Cardiac septum (tissue), 1 donor: Measurements from ENCODE around the gene PTK6. TPM values are rescaled to one million over a fixed set of nuclear protein-coding genes. Genes with fewer than 3 reads are reported as not detected.

Experiments used
- DNase-seq: peaks from one replicate; pipeline ENCODE4 v3.0.0-alpha.2; 2020; ENCODE audit warnings: low spot score
- intact Hi-C: fragments of 100-400 bp; cut with DNase I; formaldehyde crosslinking; loops from one replicate; pipeline ENCODE4 v1.14.0; 2022
- total RNA-seq: library from RNA; stranded (reverse); fragmentation: NEBNext Ultra II Directional; extraction: Animal tissue kit (Norgen Biotek cat#: 25700); gene quantifications from one replicate; pipeline ENCODE4 v1.2.1, GENCODE V29; 2021
- donor health status: DM: no; HTN: no; CAD: no.

The PTK6 gene
- total RNA-seq, 1 donor from 2014 or later: not detected

GRCh38 chr20:63570281-63571086 is 33.3 kb upstream of the PTK6 start:
- intact Hi-C loops: no loop called here
- no peak for DNase-seq

- intact Hi-C loops: no loop called here
Measured at GRCh38 chr20:63568986-63569949, 32.1 kb upstream of the PTK6 start.

GRCh38 chr20:63568170-63568981 is 31.2 kb upstream of the PTK6 start:
- intact Hi-C loops: no loop called here
- no peak for DNase-seq

More at GRCh38 chr20:63568986-63569949, 32.1 kb upstream of the PTK6 start:
- DNase-seq: no peak

GRCh38 chr20:63567386-63568169 is 30.4 kb upstream of the PTK6 start:
- DNase-seq: peak; percentile 91
- intact Hi-C loops: no loop called here

GRCh38 chr20:63567136-63567385 is 29.9 kb upstream of the PTK6 start:
- no peak for DNase-seq

DNA sequence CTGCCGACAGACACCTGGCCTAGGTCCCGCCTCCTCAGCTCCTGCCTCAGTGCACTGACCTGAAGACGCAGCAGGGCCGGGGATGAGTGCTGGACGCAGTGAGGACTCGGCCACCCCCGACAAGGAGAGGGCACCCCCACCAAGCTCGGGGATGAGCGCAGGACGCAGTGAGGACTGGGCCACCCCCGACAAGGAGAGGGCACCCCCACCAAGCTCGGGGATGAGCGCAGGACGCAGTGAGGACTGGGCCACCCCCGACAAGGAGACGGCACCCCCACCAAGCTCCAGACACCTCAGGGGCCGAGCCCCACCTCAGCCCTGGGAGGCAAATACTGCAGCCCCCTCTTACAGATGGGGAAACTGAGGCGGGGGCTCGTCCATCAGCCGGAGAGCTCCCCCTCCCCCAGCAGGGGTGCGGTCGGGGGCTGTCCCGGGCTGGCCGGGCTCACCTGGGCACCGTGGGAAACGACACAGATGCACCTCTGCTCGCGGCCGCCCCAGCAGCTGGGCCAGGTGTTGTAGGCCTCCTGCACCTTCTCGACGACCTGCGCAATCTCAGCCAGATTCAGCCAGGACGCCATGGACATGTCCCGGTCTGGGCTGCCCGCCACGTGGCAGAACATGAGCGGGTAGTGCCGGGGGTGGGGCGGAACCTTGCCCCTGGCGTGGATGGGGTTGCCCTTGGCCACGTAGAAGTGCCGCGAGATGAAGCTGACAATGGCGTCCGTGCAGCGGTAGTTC is 29.4 kb upstream of the PTK6 start:
- intact Hi-C loops: no loop called here

More at GRCh38 chr20:63567136-63567385, 29.9 kb upstream of the PTK6 start:
- intact Hi-C loops: no loop called here

DNA sequence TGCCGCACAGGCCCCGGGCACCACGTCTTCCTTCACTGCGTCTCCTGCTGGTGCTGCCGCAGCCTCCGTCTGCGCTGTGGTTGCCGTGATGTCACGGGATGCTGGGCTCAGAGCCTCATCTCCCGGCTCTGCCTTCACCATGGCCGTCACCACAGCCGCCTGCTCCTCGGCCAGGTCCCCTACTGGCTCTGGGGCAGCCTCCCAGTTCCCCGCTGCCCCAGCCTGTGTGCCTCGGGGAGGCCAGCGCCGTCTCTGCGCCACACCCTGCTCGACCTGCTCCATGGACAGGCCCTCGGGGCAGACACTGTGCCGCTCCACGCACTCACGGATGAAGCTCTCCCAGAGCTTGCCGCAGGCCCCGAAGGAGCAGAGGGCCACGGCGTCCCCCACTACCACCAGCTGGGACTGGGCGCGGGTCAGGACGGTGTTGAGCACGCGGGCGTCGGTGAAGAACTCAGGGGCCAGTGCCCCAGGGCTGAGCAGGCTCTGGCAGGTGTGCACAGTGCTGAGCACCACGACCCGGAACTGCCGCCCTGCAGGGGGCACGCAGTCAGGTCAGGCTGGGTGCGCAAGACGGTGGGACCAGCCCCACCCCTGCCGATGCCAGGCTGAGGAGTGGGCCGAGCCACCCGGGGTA is 28.6 kb upstream of the PTK6 start:
- DNase-seq: no peak
- intact Hi-C loops: no loop called here

More for the DNA sequence above, 29.4 kb upstream of the PTK6 start:
- no peak for DNase-seq

- intact Hi-C loops: no loop called here
- no peak for DNase-seq
Measured at GRCh38 chr20:63565021-63565698, 28.0 kb upstream of the PTK6 start.

GRCh38 chr20:63564036-63564810 is 27.0 kb upstream of the PTK6 start:
- intact Hi-C loops: no loop called here
- no peak for DNase-seq

GRCh38 chr20:63563225-63563935 is 26.2 kb upstream of the PTK6 start:
- no peak for DNase-seq
- intact Hi-C loops: no loop called here

DNA sequence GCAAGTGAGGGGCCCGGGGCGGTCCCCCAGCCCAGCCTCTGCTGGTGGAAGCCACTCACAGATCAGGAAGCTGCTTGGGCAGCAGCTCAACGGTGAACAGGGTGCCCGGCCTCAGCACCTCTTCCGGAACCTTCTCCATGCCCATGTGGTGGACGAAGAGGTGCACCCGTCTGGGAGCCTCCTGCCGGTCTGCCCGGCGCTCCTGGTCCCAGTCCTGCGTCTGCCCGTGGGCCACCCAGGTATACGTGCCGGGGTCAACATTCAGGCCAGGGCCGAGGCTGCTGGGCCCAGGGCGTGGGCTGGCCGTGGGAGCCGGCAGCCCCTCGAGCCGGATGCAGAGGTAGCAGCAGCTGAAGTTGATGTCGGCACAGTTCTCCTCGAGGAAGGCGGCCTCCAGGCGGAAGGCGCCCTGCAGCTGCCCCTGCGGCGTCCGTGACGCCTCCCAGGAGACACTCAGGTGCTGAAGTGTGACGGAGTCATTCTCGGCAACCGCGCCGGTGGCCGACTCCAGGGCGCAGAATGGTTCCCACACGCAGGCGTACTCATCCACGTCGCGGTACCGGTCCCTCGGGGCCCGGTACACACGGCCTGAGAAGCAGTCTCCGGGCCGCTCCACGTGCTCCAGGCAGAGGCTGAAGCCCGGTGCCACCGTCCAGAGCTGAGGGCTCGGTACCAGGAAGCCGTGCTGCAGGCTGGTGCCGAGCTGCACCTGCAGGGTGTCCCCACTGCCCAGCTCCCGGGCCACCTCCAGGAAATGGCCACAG is 25.5 kb upstream of the PTK6 start:
- DNase-seq: no peak
- intact Hi-C loops: no loop called here

GRCh38 chr20:63561624-63562396 is 24.6 kb upstream of the PTK6 start:
- DNase-seq: no peak
- intact Hi-C loops: no loop called here

DNA sequence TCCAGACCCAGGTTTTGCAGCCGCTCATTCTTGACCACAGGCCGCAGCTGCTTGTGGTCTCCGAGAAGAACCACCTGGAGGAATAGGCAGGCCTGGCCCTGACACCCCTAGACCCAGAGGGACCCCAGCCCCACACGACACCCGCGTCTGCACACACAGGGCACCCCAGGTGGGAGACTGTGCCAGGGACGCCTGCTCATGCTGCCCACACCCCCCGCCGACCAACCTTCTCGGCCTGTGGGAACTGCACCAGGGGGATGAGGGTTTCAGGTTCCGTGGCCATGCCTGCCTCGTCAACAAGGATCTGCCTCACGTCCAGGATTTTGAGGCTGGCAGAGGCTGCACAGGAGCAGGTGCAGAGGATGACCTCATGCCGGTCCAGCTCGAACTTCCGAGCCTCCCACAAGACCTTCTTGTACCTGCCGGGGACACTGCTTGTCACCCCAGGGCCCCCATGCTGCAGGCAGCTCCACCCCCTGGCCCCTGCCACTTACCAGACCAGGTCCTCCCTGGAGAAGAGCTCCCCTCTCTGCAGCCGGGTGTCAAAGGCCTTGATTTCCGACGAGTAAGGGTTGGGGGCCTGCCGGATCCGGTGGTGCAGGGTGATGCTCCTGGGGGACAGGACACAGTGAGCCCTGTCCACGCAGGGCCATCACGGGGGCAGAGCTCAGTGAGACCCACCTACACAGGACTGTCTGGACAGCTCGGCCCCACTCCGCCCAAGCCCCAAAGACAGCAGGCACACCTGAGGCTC is 23.9 kb upstream of the PTK6 start:
- DNase-seq: no peak
- intact Hi-C loops: no loop called here

DNA sequence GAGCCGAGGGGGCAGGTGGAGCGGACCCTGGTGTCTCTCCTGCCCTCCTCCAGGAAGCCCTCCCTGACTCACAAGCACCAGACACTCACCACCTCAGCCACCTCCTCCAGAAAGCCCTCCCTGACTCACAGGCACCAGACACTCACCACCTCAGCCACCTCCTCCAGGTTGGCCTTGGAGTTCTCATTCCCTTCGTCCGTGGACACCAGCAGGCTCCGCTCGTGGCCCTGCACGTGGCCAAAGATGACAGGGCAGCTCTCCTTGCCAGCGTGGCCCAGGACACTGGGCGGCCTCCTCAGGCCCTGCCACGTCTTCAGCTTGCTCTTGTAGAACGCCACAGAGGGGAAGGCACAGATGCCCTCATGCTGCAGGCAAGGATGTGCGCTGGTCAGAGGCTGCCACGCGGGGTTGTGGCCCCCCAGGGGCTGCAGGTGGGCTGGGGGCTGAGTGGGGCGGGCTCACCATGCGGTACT is 23.2 kb upstream of the PTK6 start:
- intact Hi-C loops: no loop called here
- no peak for DNase-seq
